ENCODE results near the gene ADD3. TPM values are rescaled to one million over a fixed set of nuclear protein-coding genes. Genes with fewer than 3 reads are reported as not detected.

The ADD3 gene
- total RNA-seq, 1 donor from 2014 or later: 43.8 TPM

GRCh38 chr10:109976681-109977080, 31.1 kb upstream of the ADD3 start:
- no peak for TF ChIP-seq CTCF (conservative IDR thresholded peaks at IDR 0.05; ENCODE audit: low read depth, low read length)
- no peak overlapping the region for H3K4me3 ChIP-seq (ENCODE audit: low read depth, low read length)
- no peak for DNase-seq (ENCODE audit: low read depth)

- TF ChIP-seq CTCF (conservative IDR thresholded peaks at IDR 0.05; ENCODE audit: low read depth, low read length): no peak
- no peak overlapping the region for H3K4me3 ChIP-seq (ENCODE audit: low read depth, low read length)
- no peak for DNase-seq (ENCODE audit: low read depth)
Measured at GRCh38 chr10:109977382-109977806, 30.4 kb upstream of the ADD3 start.

GRCh38 chr10:109978481-109978880, 29.3 kb upstream of the ADD3 start:
- no peak overlapping the region for H3K4me3 ChIP-seq (ENCODE audit: low read depth, low read length)
- DNase-seq (ENCODE audit: low read depth): no peak

GRCh38 chr10:109979215-109979614, 28.6 kb upstream of the ADD3 start:
- TF ChIP-seq CTCF (conservative IDR thresholded peaks at IDR 0.05; ENCODE audit: low read depth, low read length): no peak
- no peak overlapping the region for H3K4me3 ChIP-seq (ENCODE audit: low read depth, low read length)
- no peak for DNase-seq (ENCODE audit: low read depth)

More at GRCh38 chr10:109978481-109978880, 29.3 kb upstream of the ADD3 start:
- TF ChIP-seq CTCF (conservative IDR thresholded peaks at IDR 0.05; ENCODE audit: low read depth, low read length): peak; percentile 88

- H3K4me3 ChIP-seq (ENCODE audit: low read depth, low read length): no peak overlapping the region
- TF ChIP-seq CTCF (conservative IDR thresholded peaks at IDR 0.05; ENCODE audit: low read depth, low read length): no peak
- no peak for DNase-seq (ENCODE audit: low read depth)
Measured at GRCh38 chr10:109981650-109982049, 26.1 kb upstream of the ADD3 start.

- H3K4me3 ChIP-seq (ENCODE audit: low read depth, low read length): no peak overlapping the region
- DNase-seq (ENCODE audit: low read depth): no peak
- TF ChIP-seq CTCF (conservative IDR thresholded peaks at IDR 0.05; ENCODE audit: low read depth, low read length): no peak
Measured at GRCh38 chr10:109982123-109982522, 25.7 kb upstream of the ADD3 start.

- no peak for TF ChIP-seq CTCF (conservative IDR thresholded peaks at IDR 0.05; ENCODE audit: low read depth, low read length)
- no peak overlapping the region for H3K4me3 ChIP-seq (ENCODE audit: low read depth, low read length)
- no peak for DNase-seq (ENCODE audit: low read depth)
Measured at GRCh38 chr10:109982812-109983211, 25.0 kb upstream of the ADD3 start.

Data from epithelial cell of proximal tubule (primary cell).